PC-3 (cell line): ENCODE data around the gene RALGDS. TPM values are rescaled to one million over a fixed set of nuclear protein-coding genes. Genes with fewer than 3 reads are reported as not detected.

ENCODE experiments used
- ATAC-seq: fragments of 200-7000 bp; cut with Tn5 transposase; 2 replicates; pipeline ENCODE4 v1.9.1; 2020; ENCODE audit warnings: mild to moderate bottlenecking, moderate library complexity
- BruUV-seq: library from RNA; stranded (reverse); fragments of 400-500 nt; replicated peaks from 2 replicates; lab custom pipeline; 2021; lab: Mats Ljungman, UMichigan
- CTCF ChIA-PET: fragments of 300-600 bp; sonication (Branson Sonifier 250); formaldehyde crosslinking; loops from one replicate; lab custom pipeline; 2022; ENCODE audit warnings: antibody characterized with exemption; lab: Charles Lee
- POLR2A ChIA-PET: fragments of 300-600 bp; sonication (Branson Sonifier 250); formaldehyde crosslinking; loops from one replicate; lab custom pipeline; 2022; ENCODE audit warnings: antibody characterized with exemption; ENCODE audit not compliant: unreplicated experiment; lab: Charles Lee
- DNase-seq: peaks from one replicate; pipeline ENCODE4 v3.0.0-alpha.2; 2015
- H2AFZ ChIP-seq: fragments of 300-600 bp; sonication (generic); 2 replicates; pipeline ENCODE4 v1.6.0; 2016; ENCODE audit warnings: antibody characterized with exemption, low read length
- H3F3A ChIP-seq: fragments of 300-600 bp; sonication (generic); one replicate; pipeline ENCODE4 v1.6.0; 2017; ENCODE audit warnings: antibody characterized with exemption, low read length, control low read depth, mild to moderate bottlenecking; ENCODE audit not compliant: unreplicated experiment
- H3K27ac ChIP-seq: fragments of 300-600 bp; sonication (generic); 2 replicates; pipeline ENCODE4 v1.5.1; 2016; ENCODE audit warnings: mild to moderate bottlenecking, low read length
- H3K27me3 ChIP-seq: fragments of 300-600 bp; sonication (generic); 2 replicates; pipeline ENCODE4 v1.6.1; 2016; ENCODE audit warnings: low read length, mixed read lengths
- H3K36me3 ChIP-seq: fragments of 300-600 bp; sonication (generic); 2 replicates; pipeline ENCODE4 v1.6.1; 2016; ENCODE audit warnings: low read depth, mixed run types, low read length, mixed read lengths
- H3K4me1 ChIP-seq: fragments of 300-600 bp; sonication (generic); 2 replicates; pipeline ENCODE4 v1.5.1; 2016; ENCODE audit warnings: low read length; ENCODE audit not compliant: insufficient read depth
- H3K4me2 ChIP-seq: fragments of 300-600 bp; sonication (generic); 2 replicates; pipeline ENCODE4 v1.6.0; 2016; ENCODE audit warnings: low read length
- H3K4me3 ChIP-seq: fragments of 300-600 bp; sonication (generic); 2 replicates; pipeline ENCODE4 v1.5.1; 2016; ENCODE audit warnings: mild to moderate bottlenecking, low read length, mixed read lengths
- H3K79me2 ChIP-seq: fragments of 300-600 bp; sonication (generic); 2 replicates; pipeline ENCODE4 v1.6.1; 2017; ENCODE audit warnings: low read length, mixed read lengths
- H3K9ac ChIP-seq: fragments of 300-600 bp; sonication (generic); 2 replicates; pipeline ENCODE4 v1.6.0; 2016; ENCODE audit warnings: mild to moderate bottlenecking, low read length
- H3K9me2 ChIP-seq: fragments of 300-600 bp; sonication (generic); replicated peaks from 2 replicates; pipeline ENCODE4 v1.6.1; 2016; ENCODE audit warnings: mixed run types, low read length, mixed read lengths
- H3K9me3 ChIP-seq: fragments of 300-600 bp; sonication (generic); 2 replicates; pipeline ENCODE4 v1.6.1; 2016; ENCODE audit warnings: low read length, mixed read lengths
- H4K20me1 ChIP-seq: fragments of 300-600 bp; sonication (generic); 2 replicates; pipeline ENCODE4 v1.6.1; 2016; ENCODE audit warnings: low read length, mixed read lengths
- CTCF ChIP-seq: fragments of 300-600 bp; sonication (generic); conservative IDR thresholded peaks from 2 replicates; pipeline ENCODE4 v1.5.1; 2017; ENCODE audit warnings: antibody characterized with exemption, low read depth, mild to moderate bottlenecking, low read length
- EZH2 ChIP-seq: fragments of 300-600 bp; sonication (generic); IDR thresholded peaks from one replicate; pipeline ENCODE4 v1.6.1; 2017; ENCODE audit warnings: antibody characterized with exemption, mild to moderate bottlenecking, low read length; ENCODE audit not compliant: unreplicated experiment
- EZH2phosphoT487 ChIP-seq: fragments of 300-600 bp; sonication (generic); IDR thresholded peaks from 2 replicates; pipeline ENCODE4 v1.6.1; 2018; ENCODE audit warnings: mild to moderate bottlenecking, antibody characterized with exemption, low read length, borderline replicate concordance
- intact Hi-C: fragments of 100-400 bp; cut with micrococcal nuclease; formaldehyde crosslinking; loops from 2 replicates; pipeline ENCODE4 v1.9.0; 2023
- total RNA-seq: library from RNA; depleted of rRNA; stranded (reverse); fragments of >200 nt; gene quantifications from 2 replicates; pipeline ENCODE4 v1.2.3, GENCODE V29; 2014

Gene RALGDS
- total RNA-seq, 1 experiment from 2014 or later, result 32.2 TPM

- peaks cover 6% of the 10 kb centered on the region; the same call in 1 of the 2 replicates for H4K20me1 ChIP-seq
Observed at GRCh38 chr9:133122605-133122934, 1.5 kb upstream of the RALGDS start.

GRCh38 chr9:133121915-133122550 is 993 bp upstream of the RALGDS start:
- H3K27me3 ChIP-seq, result no peaks in the 10 kb centered on the region
- H3K9ac ChIP-seq, result no peak overlapping the region
- POLR2A ChIA-PET, result no interaction called here
- H3K27ac ChIP-seq, result no peak overlapping the region
- peaks cover 6% of the 10 kb centered on the region; the same call in 1 of the 2 replicates for H4K20me1 ChIP-seq
- BruUV-seq, result no TSS peak
- H3K4me2 ChIP-seq, result no peak overlapping the region
- H3K9me2 ChIP-seq, result no peaks in the 10 kb centered on the region
- TF ChIP-seq EZH2 (no peak), CTCF (no peak), EZH2phosphoT487 (no peak)
- peaks cover 30% of the 10 kb centered on the region for H3K79me2 ChIP-seq
- H2AFZ ChIP-seq, result no peak overlapping the region
- intact Hi-C loops, result loop anchor here (2.0 kb wide), 1 partner anchor 27 kb away; no protein-coding TSS in a partner anchor
- CTCF ChIA-PET, result no interaction called here
- no peak overlapping the region for H3K4me3 ChIP-seq
- no peak for DNase-seq
- H3K36me3 ChIP-seq, result no peaks in the 10 kb centered on the region
- peaks cover 4% of the 10 kb centered on the region; the same call in 1 of the 2 replicates for H3K4me1 ChIP-seq
- no peak for ATAC-seq
- H3K9me3 ChIP-seq, result no peaks in the 10 kb centered on the region
- H3F3A ChIP-seq, result no peaks in the 10 kb centered on the region

More at GRCh38 chr9:133122605-133122934, 1.5 kb upstream of the RALGDS start:
- Histone ChIP-seq H3K4me3 (no peak overlapping the region), H2AFZ (no peak overlapping the region), H3K79me2 (peaks cover 25% of the 10 kb centered on the region), H3K4me1 (peaks cover 4% of the 10 kb centered on the region; the same call in 1 of the 2 replicates), H3K36me3 (no peaks in the 10 kb centered on the region), H3K27me3 (no peaks in the 10 kb centered on the region), H3F3A (no peaks in the 10 kb centered on the region), H3K9ac (no peak overlapping the region), H3K27ac (no peak overlapping the region), H3K4me2 (no peak overlapping the region), H3K9me3 (no peaks in the 10 kb centered on the region), H3K9me2 (no peaks in the 10 kb centered on the region)
- BruUV-seq, result no TSS peak
- POLR2A ChIA-PET, result no interaction called here
- TF ChIP-seq EZH2phosphoT487 (no peak), CTCF (no peak), EZH2 (no peak)
- ATAC-seq (no peak), DNase-seq (no peak)
- CTCF ChIA-PET, result no interaction called here
- intact Hi-C loops, result no loop called here
